ENCODE results near the gene FAM83F. TPM values are rescaled to one million over a fixed set of nuclear protein-coding genes. Genes with fewer than 3 reads are reported as not detected.
A peak's percentile ranks its signal among the peaks of the same experiment; 100 is the strongest.

The FAM83F gene
- total RNA-seq, 1 experiment from 2014 or later: 33.1 TPM

GRCh38 chr22:40001800-40002577 is 7.2 kb downstream of the FAM83F start:
- TF ChIP-seq CTCF (IDR thresholded peaks at IDR 0.05; ENCODE audit: unreplicated experiment): no peak
- H3K27ac Mint-ChIP-seq (ENCODE audit: low read depth, unreplicated experiment): peak overlapping the region; percentile 51
- peak; percentile 66 for DNase-seq (ENCODE audit: unreplicated experiment)
- no peaks in the 10 kb centered on the region for H3K9me3 Mint-ChIP-seq (ENCODE audit: unreplicated experiment)
- intact Hi-C loops (cut with micrococcal nuclease): no loop called here
- peaks cover 22% of the 10 kb centered on the region for H3K36me3 Mint-ChIP-seq (ENCODE audit: insufficient read depth, unreplicated experiment)
- POLR2A ChIA-PET: interaction anchor here (0.7 to 2.8 kb wide), 5 partner anchors 14 to 482 kb away, joined by 3 to 11 read pairs (median 4); partner anchors contain the start of gene ATF4
- no peaks in the 10 kb centered on the region for H3K27me3 Mint-ChIP-seq (ENCODE audit: insufficient read depth, unreplicated experiment)
- CTCF ChIA-PET: interaction anchor here (0.6 to 11.6 kb wide), 3 partner anchors 21 to 712 kb away, joined by 3 to 103 read pairs (median 4); no protein-coding TSS in a partner anchor
- no peak overlapping the region for H3K4me3 Mint-ChIP-seq (ENCODE audit: unreplicated experiment)
- no TSS peak for BruUV-seq (replicated peaks)
- H3K4me1 Mint-ChIP-seq (ENCODE audit: insufficient read depth, unreplicated experiment): peaks cover 60% of the 10 kb centered on the region

- POLR2A ChIA-PET: interaction anchor here (2.4 to 2.8 kb wide), 2 partner anchors 41 to 483 kb away, joined by 8 to 11 read pairs; partner anchors contain the start of gene ATF4
- no peak for TF ChIP-seq CTCF (IDR thresholded peaks at IDR 0.05; ENCODE audit: unreplicated experiment)
- no peak overlapping the region for H3K4me3 Mint-ChIP-seq (ENCODE audit: unreplicated experiment)
- CTCF ChIA-PET: interaction anchor here (0.5 to 11.6 kb wide), 5 partner anchors 10 to 818 kb away, joined by 3 to 103 read pairs (median 4); no protein-coding TSS in a partner anchor
- peaks cover 58% of the 10 kb centered on the region for H3K4me1 Mint-ChIP-seq (ENCODE audit: insufficient read depth, unreplicated experiment)
- no peaks in the 10 kb centered on the region for H3K9me3 Mint-ChIP-seq (ENCODE audit: unreplicated experiment)
- H3K27me3 Mint-ChIP-seq (ENCODE audit: insufficient read depth, unreplicated experiment): no peaks in the 10 kb centered on the region
- no peak overlapping the region for H3K27ac Mint-ChIP-seq (ENCODE audit: low read depth, unreplicated experiment)
- BruUV-seq (replicated peaks): no TSS peak
- DNase-seq (ENCODE audit: unreplicated experiment): no peak
- peaks cover 22% of the 10 kb centered on the region for H3K36me3 Mint-ChIP-seq (ENCODE audit: insufficient read depth, unreplicated experiment)
- intact Hi-C loops (cut with micrococcal nuclease): no loop called here
Measured at GRCh38 chr22:40002935-40003715, 8.4 kb downstream of the FAM83F start.

- Mint-ChIP-seq H3K36me3 (ENCODE audit: insufficient read depth, unreplicated experiment) (peaks cover 12% of the 10 kb centered on the region), H3K27ac (ENCODE audit: low read depth, unreplicated experiment) (peak overlapping the region; percentile 19), H3K9me3 (ENCODE audit: unreplicated experiment) (no peaks in the 10 kb centered on the region), H3K27me3 (ENCODE audit: insufficient read depth, unreplicated experiment) (no peaks in the 10 kb centered on the region), H3K4me3 (ENCODE audit: unreplicated experiment) (peak overlapping the region; percentile 25), H3K4me1 (ENCODE audit: insufficient read depth, unreplicated experiment) (peaks cover 64% of the 10 kb centered on the region)
- no TSS peak for BruUV-seq (replicated peaks)
- TF ChIP-seq CTCF (IDR thresholded peaks at IDR 0.05; ENCODE audit: unreplicated experiment): no peak
- POLR2A ChIA-PET: interaction anchor here (0.6 to 1.7 kb wide), 9 partner anchors 8 to 485 kb away, joined by 3 to 12 read pairs (median 4); partner anchors contain the start of genes ADSL, ATF4 and FAM83F
- intact Hi-C loops (cut with micrococcal nuclease): no loop called here
- no peak for DNase-seq (ENCODE audit: unreplicated experiment)
- CTCF ChIA-PET: interaction anchor here (0.6 to 11.6 kb wide), 4 partner anchors 18 to 471 kb away, joined by 3 to 103 read pairs (median 4); no protein-coding TSS in a partner anchor
Measured at GRCh38 chr22:40004836-40005235, 10.1 kb downstream of the FAM83F start.

GRCh38 chr22:40006641-40007040 is 11.9 kb downstream of the FAM83F start:
- H3K4me3 Mint-ChIP-seq (ENCODE audit: unreplicated experiment): no peak overlapping the region
- BruUV-seq (replicated peaks): no TSS peak
- TF ChIP-seq CTCF (IDR thresholded peaks at IDR 0.05; ENCODE audit: unreplicated experiment): no peak
- H3K36me3 Mint-ChIP-seq (ENCODE audit: insufficient read depth, unreplicated experiment): peaks cover 13% of the 10 kb centered on the region
- POLR2A ChIA-PET: interaction anchor here (1.3 kb wide), 1 partner anchor 10 kb away, joined by 3 read pairs; no protein-coding TSS in a partner anchor
- H3K4me1 Mint-ChIP-seq (ENCODE audit: insufficient read depth, unreplicated experiment): peaks cover 51% of the 10 kb centered on the region
- intact Hi-C loops (cut with micrococcal nuclease): no loop called here
- CTCF ChIA-PET: interaction anchor here (0.7 to 11.6 kb wide), 4 partner anchors 17 to 471 kb away, joined by 3 to 103 read pairs (median 3); no protein-coding TSS in a partner anchor
- no peak overlapping the region for H3K27ac Mint-ChIP-seq (ENCODE audit: low read depth, unreplicated experiment)
- no peak for DNase-seq (ENCODE audit: unreplicated experiment)
- no peaks in the 10 kb centered on the region for H3K27me3 Mint-ChIP-seq (ENCODE audit: insufficient read depth, unreplicated experiment)
- no peaks in the 10 kb centered on the region for H3K9me3 Mint-ChIP-seq (ENCODE audit: unreplicated experiment)

All from MCF 10A (cell line).